ENCODE results near the gene SETD4. TPM values are rescaled to one million over a fixed set of nuclear protein-coding genes. Genes with fewer than 3 reads are reported as not detected.

SETD4 gene
- total and polyA plus RNA-seq, 2 donors (not counting 1 experiment from before 2014, with no cell fraction given): 15.1 to 48.5 TPM

- no peak for ATAC-seq (ENCODE audit: low read depth)
- Histone ChIP-seq H2AFZ (ENCODE audit: insufficient read depth, low read depth, low read length, poor library complexity, severe bottlenecking) (no peak overlapping the region), H3K9me3 (ENCODE audit: control extremely low read depth in 1 of 3, control insufficient read depth in 2 of 3, insufficient read depth in 1 of 3, low read length in 2 of 3) (no peaks in the 10 kb centered on the region), H4K20me1 (ENCODE audit: control insufficient read depth, insufficient read depth, low read length, poor library complexity, severe bottlenecking) (no peaks in the 10 kb centered on the region), H3K4me2 (replicated peaks; ENCODE audit: low read depth, low read length, poor library complexity, severe bottlenecking) (no peak overlapping the region), H3K27me3 (replicated peaks in 1 of 4; ENCODE audit: control extremely low read depth in 1 of 4, control insufficient read depth in 3 of 4, insufficient read depth in 4 of 4, low read length in 3 of 4) (peaks cover 0 to 3% (median 0%) of the 10 kb centered on the region in 4 experiments), H3K27ac (ENCODE audit: low read length in 2 of 2) (no peak overlapping the region), H3K79me2 (ENCODE audit: control insufficient read depth, insufficient read depth, low read length) (no peaks in the 10 kb centered on the region), H3K4me1 (ENCODE audit: control insufficient read depth in 2 of 2, insufficient read depth in 2 of 2, low read length in 2 of 2) (no peaks in the 10 kb centered on the region), H3K9ac (ENCODE audit: low read length) (no peak overlapping the region), H3K36me3 (replicated peaks in 1 of 2; ENCODE audit: control extremely low read depth in 1 of 2, control insufficient read depth in 1 of 2, extremely low read depth in 1 of 2, insufficient read depth in 2 of 2, low read length in 1 of 2) (no peaks in the 10 kb centered on the region), H3K4me3 (ENCODE audit: control extremely low read depth in 1 of 5, extremely low read depth in 1 of 5, insufficient read depth in 1 of 5, low read depth in 2 of 5, low read length in 4 of 5) (no peak overlapping the region)
- CTCF ChIA-PET: no interaction called here
- H3K27me3 Mint-ChIP-seq: peaks cover 19% of the 10 kb centered on the region
- no CpG with 5 or more reads among the region's 5 CpGs for WGBS (ENCODE audit: insufficient coverage)
- no peaks in the 10 kb centered on the region for H3K9me3 Mint-ChIP-seq (ENCODE audit: insufficient read depth)
- TF ChIP-seq CTCF (IDR thresholded peaks at IDR 0.05) (no peak), EZH2 (IDR thresholded peaks at IDR 0.05; ENCODE audit: borderline replicate concordance, insufficient read depth, low read depth, low read length, poor library complexity, severe bottlenecking) (no peak)
- H3K4me3 Mint-ChIP-seq: no peak overlapping the region
- intact Hi-C loops (cut with micrococcal nuclease): no loop called here
- no peak for DNase-seq
- no peak overlapping the region for H3K27ac Mint-ChIP-seq
- no peaks in the 10 kb centered on the region for H3K4me1 Mint-ChIP-seq
- POLR2A ChIA-PET: no interaction called here
Observed at GRCh38 chr21:36015045-36015444, 45.3 kb downstream of the SETD4 start.

- no peaks in the 10 kb centered on the region for H3K36me3 ChIP-seq (replicated peaks in 1 of 2; ENCODE audit: control extremely low read depth in 1 of 2, control insufficient read depth in 1 of 2, extremely low read depth in 1 of 2, insufficient read depth in 2 of 2, low read length in 1 of 2)
- Mint-ChIP-seq H3K4me1 (no peaks in the 10 kb centered on the region), H3K27me3 (peaks cover 28% of the 10 kb centered on the region), H3K4me3 (no peak overlapping the region), H3K9me3 (ENCODE audit: insufficient read depth) (no peaks in the 10 kb centered on the region), H3K27ac (no peak overlapping the region)
- no peak overlapping the region for H3K9ac ChIP-seq (ENCODE audit: low read length)
- ChIA-PET CTCF (no interaction called here), POLR2A (no interaction called here)
- H3K4me2 ChIP-seq (replicated peaks; ENCODE audit: low read depth, low read length, poor library complexity, severe bottlenecking): no peak overlapping the region
- no peak overlapping the region for H2AFZ ChIP-seq (ENCODE audit: insufficient read depth, low read depth, low read length, poor library complexity, severe bottlenecking)
- ATAC-seq (ENCODE audit: low read depth) (no peak), DNase-seq (no peak)
- WGBS (ENCODE audit: insufficient coverage): no CpG with 5 or more reads among the region's 2 CpGs
- no peaks in the 10 kb centered on the region for H4K20me1 ChIP-seq (ENCODE audit: control insufficient read depth, insufficient read depth, low read length, poor library complexity, severe bottlenecking)
- H3K9me3 ChIP-seq (ENCODE audit: control extremely low read depth in 1 of 3, control insufficient read depth in 2 of 3, insufficient read depth in 1 of 3, low read length in 2 of 3): no peaks in the 10 kb centered on the region
- intact Hi-C loops (cut with micrococcal nuclease): no loop called here
- no peaks in the 10 kb centered on the region for H3K4me1 ChIP-seq (ENCODE audit: control insufficient read depth in 2 of 2, insufficient read depth in 2 of 2, low read length in 2 of 2)
- no peak overlapping the region for H3K27ac ChIP-seq (ENCODE audit: low read length in 2 of 2)
- H3K27me3 ChIP-seq (replicated peaks in 1 of 4; ENCODE audit: control extremely low read depth in 1 of 4, control insufficient read depth in 3 of 4, insufficient read depth in 4 of 4, low read length in 3 of 4): peaks cover 0 to 10% (median 0%) of the 10 kb centered on the region in 4 experiments
- H3K4me3 ChIP-seq (ENCODE audit: control extremely low read depth in 1 of 5, extremely low read depth in 1 of 5, insufficient read depth in 1 of 5, low read depth in 2 of 5, low read length in 4 of 5): no peak overlapping the region
- TF ChIP-seq EZH2 (IDR thresholded peaks at IDR 0.05; ENCODE audit: borderline replicate concordance, insufficient read depth, low read depth, low read length, poor library complexity, severe bottlenecking): no peak
- no peak for TF ChIP-seq CTCF (IDR thresholded peaks at IDR 0.05)
- H3K79me2 ChIP-seq (ENCODE audit: control insufficient read depth, insufficient read depth, low read length): no peaks in the 10 kb centered on the region
Observed at GRCh38 chr21:36010801-36011200, 49.5 kb downstream of the SETD4 start.
